HG03066 (cell line): ENCODE measurements around the gene SYTL1.

Source experiments
- ATAC-seq: cut with Tn5 transposase; IDR thresholded peaks from one replicate; pipeline ENCODE4 v1.9.1; 2021; ENCODE audit warnings: low read depth; ENCODE audit not compliant: unreplicated experiment

The SYTL1 gene

GRCh38 chr1:27318136-27318535 is 23.7 kb upstream of the SYTL1 start:
- no peak for ATAC-seq

- no peak for ATAC-seq
Observed at GRCh38 chr1:27318596-27318995, 23.2 kb upstream of the SYTL1 start.

GRCh38 chr1:27321813-27322568 is 19.8 kb upstream of the SYTL1 start, which contains the start of gene TMEM222:
Gene TMEM222 (plus strand): TSS chr1:27322163. CDS start chr1:27322198, 35 bp downstream.
- ATAC-seq, result peak; percentile 93

GRCh38 chr1:27322569-27323240 is 19.1 kb upstream of the SYTL1 start:
- no peak for ATAC-seq

- no peak for ATAC-seq
Observed at GRCh38 chr1:27325286-27325685, 16.5 kb upstream of the SYTL1 start.

- ATAC-seq, result no peak
Observed at GRCh38 chr1:27327964-27328363, 13.9 kb upstream of the SYTL1 start.

GRCh38 chr1:27330786-27331185 is 11.0 kb upstream of the SYTL1 start:
- no peak for ATAC-seq

GRCh38 chr1:27331426-27331825 is 10.4 kb upstream of the SYTL1 start:
- ATAC-seq, result no peak

GRCh38 chr1:27331922-27332321 is 9.9 kb upstream of the SYTL1 start:
- ATAC-seq, result no peak

- no peak for ATAC-seq
Observed at GRCh38 chr1:27332536-27333281, 9.1 kb upstream of the SYTL1 start.

- ATAC-seq, result no peak
Observed at GRCh38 chr1:27333717-27334279, 8.0 kb upstream of the SYTL1 start.

- no peak for ATAC-seq
Observed at GRCh38 chr1:27335506-27336422, 6.1 kb upstream of the SYTL1 start.

- ATAC-seq, result no peak
Observed at GRCh38 chr1:27336756-27337155, 5.1 kb upstream of the SYTL1 start.

GRCh38 chr1:27338751-27339150 is 3.1 kb upstream of the SYTL1 start:
- no peak for ATAC-seq

GRCh38 chr1:27339213-27339612 is 2.6 kb upstream of the SYTL1 start:
- ATAC-seq, result no peak

- ATAC-seq, result no peak
Observed at GRCh38 chr1:27342391-27342777, 562 bp downstream of the SYTL1 start.

GRCh38 chr1:27342778-27343638 is 1.2 kb downstream of the SYTL1 start:
- no peak for ATAC-seq

- no peak for ATAC-seq
Observed at GRCh38 chr1:27343639-27344025, 1.8 kb downstream of the SYTL1 start.

- ATAC-seq, result no peak
Observed at GRCh38 chr1:27345272-27345671, 3.5 kb downstream of the SYTL1 start.
